ENCODE results near the gene MIGA2.

- TF ChIP-seq CTCF (conservative IDR thresholded peaks at IDR 0.05; ENCODE audit: low read depth in 2 of 2) (no peak), REST (IDR thresholded peaks at IDR 0.05; ENCODE audit: unreplicated experiment) (no peak), POLR2AphosphoS5 (IDR thresholded peaks at IDR 0.05; ENCODE audit: low read depth) (no peak), CREB1 (CRISPR knock-in tag; IDR thresholded peaks at IDR 0.05; ENCODE audit: low read depth) (no peak), EZH2 (IDR thresholded peaks at IDR 0.05; ENCODE audit: low read depth, unreplicated experiment) (no peak), NANOG (IDR thresholded peaks at IDR 0.05; ENCODE audit: borderline replicate concordance) (no peak), EZH2phosphoT487 (IDR thresholded peaks at IDR 0.05; ENCODE audit: unreplicated experiment) (no peak), ZNF462 (CRISPR knock-in tag; IDR thresholded peaks at IDR 0.05) (no peak), ZNF331 (CRISPR knock-in tag; IDR thresholded peaks at IDR 0.05; ENCODE audit: low read depth) (no peak), ETS1 (IDR thresholded peaks at IDR 0.05) (no peak)
Measured at GRCh38 chr9:129101279-129101678, 64.9 kb downstream of the MIGA2 start.
